GM21423 (cell line): ENCODE measurements around the gene AP1S1.
"Not testable (repeated sequence)": the region's sequence is repeated elsewhere in the genome, so short reads cannot be mapped to it uniquely, and the experiment has no call there.

Source experiments
- ATAC-seq: cut with Tn5 transposase; IDR thresholded peaks from one replicate; pipeline ENCODE4 v1.9.1; 2021; ENCODE audit warnings: mild to moderate bottlenecking, moderate library complexity; ENCODE audit not compliant: unreplicated experiment

Gene AP1S1

DNA sequence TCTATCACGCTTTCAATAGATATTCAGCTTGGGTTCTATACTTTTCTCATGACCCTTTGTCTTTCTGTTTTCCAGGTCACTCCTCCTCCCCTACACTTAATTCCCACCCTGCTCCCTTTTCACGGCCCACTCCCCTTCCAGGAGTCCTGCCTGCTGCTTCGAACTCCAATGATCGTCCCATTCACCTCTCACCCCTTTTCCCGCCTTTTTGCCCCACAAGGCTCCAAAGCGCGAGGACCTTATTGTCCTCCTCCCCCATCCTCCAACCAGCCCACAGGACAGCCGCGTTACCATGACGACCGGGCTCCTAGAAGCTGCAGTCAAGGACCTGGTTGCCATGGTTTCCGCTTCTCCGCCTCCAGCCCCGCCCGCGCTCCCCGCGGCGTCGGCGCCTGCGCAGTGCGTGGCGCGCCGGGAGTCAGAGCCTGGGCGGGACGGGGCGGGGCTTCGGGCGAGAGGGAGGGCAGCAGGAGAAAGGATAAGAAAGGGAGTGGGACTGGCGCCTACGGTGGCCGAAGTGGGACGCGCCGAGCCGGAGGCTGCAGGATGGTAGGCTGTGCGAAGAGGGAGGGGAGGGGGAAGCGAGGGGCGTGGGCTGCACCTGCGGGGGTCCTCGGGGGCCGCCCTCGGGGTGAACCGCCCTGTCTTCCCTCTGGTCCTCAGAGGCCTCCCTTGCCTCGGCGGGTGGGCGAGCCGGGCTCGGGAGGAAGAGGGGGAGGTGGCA, at the start of gene AP1S1:
AP1S1 (plus strand) TSS at position 508 of the 724 bp plus-strand sequence; CDS start at position 547, 39 bp downstream.
- ATAC-seq = peak; percentile 70

DNA sequence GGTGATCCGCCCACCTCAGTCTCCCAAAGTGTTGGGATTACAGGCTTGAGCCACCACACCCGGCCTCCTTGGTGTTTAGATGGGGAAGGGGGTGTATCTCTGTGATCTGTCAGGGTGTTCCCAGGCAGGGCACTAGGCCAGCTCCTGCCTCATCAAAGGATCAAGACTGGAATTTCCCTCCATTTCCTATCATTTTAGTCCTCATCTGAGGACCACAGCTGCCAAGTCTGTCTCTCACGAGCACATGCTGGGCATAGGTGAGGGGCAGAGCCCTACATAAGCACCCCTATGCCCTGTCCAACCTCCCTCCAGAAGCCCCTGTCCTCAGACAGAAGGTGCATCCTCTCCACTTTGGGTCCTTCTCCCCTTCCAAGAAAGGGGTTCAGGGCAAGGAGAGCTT, 49.5 kb upstream of the AP1S1 start:
- ATAC-seq = no peak

- ATAC-seq = not testable (repeated sequence)
Measured at GRCh38 chr7:101105248-101105647, 49.0 kb upstream of the AP1S1 start.

DNA sequence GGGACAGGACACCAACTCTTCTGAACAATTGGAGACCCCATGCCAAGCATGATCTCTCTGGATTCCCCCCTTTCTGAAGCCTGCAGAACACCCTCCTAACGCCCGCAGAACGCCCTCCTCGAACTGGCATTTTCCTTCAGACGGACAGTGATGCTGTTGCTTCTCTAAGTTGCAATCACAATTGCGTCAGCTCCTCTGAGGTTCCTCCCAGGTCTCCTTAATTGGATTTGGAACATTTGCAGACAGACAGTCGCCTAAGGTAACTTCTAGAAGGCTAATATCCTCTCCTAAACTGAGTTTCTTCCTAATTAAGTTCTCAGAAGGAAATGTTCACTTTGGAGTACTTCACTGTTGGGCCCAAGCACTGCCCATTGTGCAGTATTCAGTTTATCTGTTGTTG, 47.9 kb upstream of the AP1S1 start:
- no peak for ATAC-seq

DNA sequence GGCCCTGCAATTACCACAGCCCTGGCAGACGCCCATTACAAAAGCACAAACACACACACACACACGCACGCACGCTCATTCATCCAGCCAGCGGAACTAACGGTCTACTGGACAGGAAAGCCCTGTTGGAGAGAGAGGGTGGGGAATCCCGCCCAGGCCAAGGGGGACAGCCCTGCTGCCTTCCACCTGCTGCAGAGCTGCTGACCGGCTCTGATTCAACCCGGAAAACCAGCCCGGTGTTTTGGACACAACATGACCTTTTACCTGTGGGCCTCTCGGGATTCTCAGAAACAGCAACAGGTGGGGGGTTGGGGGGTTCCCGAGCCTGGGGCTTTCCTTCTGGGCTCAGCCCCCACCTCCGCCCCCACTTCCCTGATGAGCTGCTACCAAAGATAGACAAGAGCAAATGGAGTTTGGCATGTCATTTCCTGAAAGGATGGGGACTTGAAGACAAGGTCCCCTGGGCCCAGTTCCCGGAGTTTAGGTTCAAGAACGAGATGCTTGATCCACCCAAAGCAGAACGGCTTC, 45.9 kb upstream of the AP1S1 start:
- no peak for ATAC-seq

GRCh38 chr7:101108961-101109360, 45.3 kb upstream of the AP1S1 start:
- no peak for ATAC-seq

- no peak for ATAC-seq
Measured at GRCh38 chr7:101109368-101109767, 44.9 kb upstream of the AP1S1 start.

- no peak for ATAC-seq
Measured at GRCh38 chr7:101111261-101111660, 43.0 kb upstream of the AP1S1 start.

DNA sequence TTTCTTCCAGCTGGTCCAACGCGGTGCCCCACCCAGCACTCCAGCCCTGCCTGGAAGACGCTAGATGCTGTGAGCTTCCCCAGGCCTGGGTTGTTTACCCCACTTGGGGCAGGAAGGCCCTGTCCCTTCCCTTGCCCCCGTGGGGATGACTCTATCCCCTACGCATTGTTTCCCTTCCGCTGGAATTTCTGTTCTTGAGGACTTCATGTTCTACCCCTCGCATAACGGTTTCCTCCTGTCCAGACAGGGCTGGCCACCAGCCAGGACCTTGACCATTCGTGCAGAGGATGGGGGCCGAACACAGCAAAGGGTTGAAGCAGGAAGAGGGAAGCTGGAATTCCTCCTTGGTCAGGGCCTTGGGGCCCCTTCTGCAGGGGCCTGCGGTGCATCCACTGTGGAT, 42.0 kb upstream of the AP1S1 start:
- no peak for ATAC-seq

DNA sequence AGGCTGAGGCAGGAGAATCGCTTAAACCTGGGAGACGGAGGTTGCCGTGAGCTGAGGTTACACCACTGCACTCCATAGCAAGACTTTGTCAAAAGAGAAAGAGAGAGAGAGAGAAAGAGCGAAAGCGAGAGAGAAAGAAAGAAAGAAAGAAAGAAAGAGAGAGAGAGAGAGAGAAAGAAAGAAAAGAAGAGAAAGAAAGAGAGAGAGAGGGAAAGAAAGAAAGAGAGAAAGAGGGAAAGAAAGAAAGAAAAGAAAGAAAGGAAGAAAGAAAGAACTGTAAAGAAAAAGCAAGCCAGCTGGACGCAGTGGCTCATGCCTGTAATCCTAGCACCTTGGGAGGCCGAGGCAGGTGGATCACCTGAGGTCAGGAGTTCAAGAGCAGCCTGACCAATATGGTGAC, 41.1 kb upstream of the AP1S1 start:
- ATAC-seq = not testable (repeated sequence)

GRCh38 chr7:101113836-101114235, 40.4 kb upstream of the AP1S1 start:
- no peak for ATAC-seq

- ATAC-seq = no peak
Measured at GRCh38 chr7:101114492-101114891, 39.8 kb upstream of the AP1S1 start.

- ATAC-seq = no peak
Measured at GRCh38 chr7:101115215-101115614, 39.1 kb upstream of the AP1S1 start.

DNA sequence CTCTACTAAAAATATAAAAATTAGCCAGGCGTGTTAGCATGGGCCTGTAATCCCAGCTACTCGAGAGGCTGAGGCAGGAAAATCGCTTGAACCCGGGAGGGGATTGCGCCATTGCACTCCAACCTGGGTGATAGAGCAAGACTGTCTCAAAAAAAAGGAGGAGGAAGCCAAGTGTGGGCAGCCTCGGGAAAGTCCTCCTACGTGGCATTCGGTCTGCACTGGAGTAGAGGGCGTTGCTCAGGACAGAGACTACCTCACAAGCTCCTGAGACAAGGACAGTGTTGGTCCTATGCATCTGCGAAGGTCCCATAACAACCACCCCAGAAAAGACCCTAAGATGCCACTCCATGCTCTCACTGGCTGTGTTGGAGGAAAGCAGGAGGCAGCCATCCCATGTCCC, 37.4 kb upstream of the AP1S1 start:
- ATAC-seq = no peak

DNA sequence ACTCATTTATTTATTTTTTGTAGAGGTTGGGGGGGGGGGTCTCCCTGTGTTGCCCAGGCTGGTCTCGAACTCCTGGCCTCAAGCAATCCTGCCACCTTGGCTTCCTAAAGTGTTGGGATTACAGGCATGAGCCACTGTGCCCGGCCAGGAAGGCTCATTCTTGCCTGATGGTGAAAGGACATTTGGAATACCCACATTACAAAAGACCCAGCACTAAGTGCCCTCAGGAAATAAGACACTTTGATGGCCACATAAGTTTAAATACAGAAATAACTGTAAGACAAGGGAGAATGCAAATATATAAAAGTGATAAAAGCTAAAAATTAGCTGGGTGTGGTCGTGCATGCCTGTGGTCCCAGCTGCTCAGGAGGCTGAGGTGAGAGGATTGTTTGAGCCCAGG, 35.4 kb upstream of the AP1S1 start:
- no peak for ATAC-seq

DNA sequence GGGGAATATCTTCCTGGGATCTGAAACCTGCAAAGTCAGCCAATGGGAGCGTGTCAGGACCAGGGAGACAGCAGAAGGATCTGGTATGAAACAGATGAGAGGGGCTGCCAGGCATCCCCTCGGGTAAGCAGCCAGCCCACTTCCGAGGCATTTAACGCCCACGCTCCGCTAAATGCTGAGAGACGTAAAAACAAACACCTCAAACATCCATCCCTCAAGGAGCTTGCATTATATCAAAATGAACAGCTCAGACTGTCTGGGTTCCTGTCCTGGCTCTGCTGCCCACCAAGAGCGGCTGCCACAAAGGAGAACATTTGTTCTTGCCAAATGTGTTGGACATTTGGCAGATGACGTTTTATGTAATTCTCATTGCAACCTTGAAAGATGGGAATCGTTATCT, 34.4 kb upstream of the AP1S1 start:
- ATAC-seq = no peak

DNA sequence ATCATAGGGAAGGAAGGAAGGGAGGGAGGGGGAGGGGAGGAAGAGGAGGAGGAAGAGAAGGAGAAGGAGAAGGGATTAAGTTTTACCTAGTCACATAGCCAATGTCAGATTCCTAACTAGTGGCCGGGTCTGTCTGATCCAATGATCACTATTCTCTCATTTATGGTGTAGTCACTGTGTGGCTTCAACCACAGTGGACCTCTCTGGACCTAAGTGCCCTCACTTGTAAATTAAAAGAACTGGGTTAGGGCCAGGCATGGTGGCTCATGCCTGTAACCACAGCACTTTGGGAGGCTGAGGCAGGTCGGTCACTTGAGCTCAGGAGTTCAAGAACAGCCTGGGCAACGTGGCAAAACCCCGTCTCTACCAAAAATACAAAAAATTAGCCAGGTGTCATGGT, 34.0 kb upstream of the AP1S1 start:
- no peak for ATAC-seq

GRCh38 chr7:101121631-101121990, 32.7 kb upstream of the AP1S1 start:
- not testable (repeated sequence) for ATAC-seq

GRCh38 chr7:101121991-101122932, 32.0 kb upstream of the AP1S1 start:
- ATAC-seq = no peak

DNA sequence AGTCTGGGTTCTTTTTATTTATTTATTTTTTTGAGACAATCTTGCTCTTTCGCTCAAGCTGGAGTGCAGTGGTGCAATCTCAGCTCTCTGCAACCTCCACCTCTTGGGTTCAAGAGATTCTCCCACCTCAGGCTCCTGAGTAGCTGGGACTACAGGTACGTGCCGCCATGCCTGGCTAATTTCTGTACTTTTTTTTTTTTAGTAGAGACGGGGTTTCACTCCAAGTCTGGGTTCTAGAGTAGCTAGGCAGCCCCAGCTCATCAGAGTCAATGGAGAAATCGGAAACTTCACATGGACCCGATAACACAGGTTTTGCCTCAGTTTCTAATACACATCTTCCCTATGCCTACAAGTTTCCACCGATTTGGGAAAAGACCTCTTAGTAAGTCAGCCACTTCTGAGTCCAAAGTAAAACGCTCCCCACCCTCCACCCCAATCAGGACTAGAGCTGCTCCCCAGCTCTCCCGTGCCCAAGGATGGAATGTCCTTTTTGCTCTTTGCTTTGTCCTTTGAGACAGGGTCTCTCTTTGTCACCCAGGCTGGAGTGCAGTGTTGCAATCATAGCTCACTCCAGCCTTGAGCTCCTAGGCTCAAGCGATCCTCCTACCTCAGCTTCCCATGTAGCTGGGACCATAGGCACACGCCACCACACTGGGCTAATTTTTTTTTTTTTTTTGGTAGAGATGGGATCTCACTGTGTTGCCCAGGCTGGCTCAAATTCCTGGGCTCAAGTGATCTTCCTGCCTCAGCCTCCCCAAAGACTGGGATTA, 31.2 kb upstream of the AP1S1 start:
- no peak for ATAC-seq

DNA sequence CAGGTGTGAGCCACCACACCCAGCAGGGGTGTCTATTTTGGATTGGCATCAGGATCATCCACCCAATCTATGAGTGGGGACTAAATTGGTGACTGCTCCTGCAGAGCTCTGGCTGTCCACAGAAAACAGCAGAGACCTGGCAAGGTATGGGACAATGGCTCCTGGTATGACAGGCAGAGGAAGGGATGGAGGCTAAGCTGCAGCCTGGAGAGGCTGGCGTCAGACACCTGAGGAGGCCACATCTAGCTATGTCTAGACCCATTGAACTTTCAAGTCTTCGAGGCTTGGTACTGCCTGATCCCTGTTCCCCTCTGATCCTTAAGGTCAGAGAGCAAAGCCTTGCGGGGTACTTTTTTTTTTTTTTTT, 30.6 kb upstream of the AP1S1 start:
- no peak for ATAC-seq
